B cell (primary cell): ENCODE results near the gene MYD88. TPM values are rescaled to one million over a fixed set of nuclear protein-coding genes. Genes with fewer than 3 reads are reported as not detected.

Experiments used
- ATAC-seq: fragments of 200-7000 bp; cut with Tn5 transposase; one replicate; pipeline ENCODE4 v1.10.0; 2021; ENCODE audit warnings: low read depth, mild to moderate bottlenecking, moderate number of reproducible peaks, moderate library complexity
- CTCF ChIA-PET: fragments of 350-600 bp; sonication (Branson Sonifier 250); formaldehyde crosslinking; loops from one replicate; lab custom pipeline; 2021; ENCODE audit warnings: antibody characterized with exemption, inconsistent platforms; lab: Charles Lee
- POLR2A ChIA-PET: fragments of 350-600 bp; sonication (Branson Sonifier 250); formaldehyde crosslinking; loops from one replicate; lab custom pipeline; 2021; ENCODE audit warnings: antibody characterized with exemption; lab: Charles Lee
- DNase-seq: peaks from one replicate; pipeline ENCODE4 v3.0.0; 2013
- H2AFZ ChIP-seq: 2 replicates; pipeline ENCODE4 v1.6.1; 2012; ENCODE audit warnings: mild to moderate bottlenecking, low read depth, low read length; ENCODE audit not compliant: insufficient read depth, poor library complexity, severe bottlenecking
- H3K27ac ChIP-seq, 2 donors: 1 replicate in 1 of 2; 2 replicates in 1 of 2; pipeline ENCODE4 v1.5.1; 2012 to 2013; ENCODE audit warnings: low read length in 2 of 2, mild to moderate bottlenecking in 2 of 2, moderate library complexity in 1 of 2
- H3K27me3 ChIP-seq, 4 experiments: fragments of 200-600 bp in 1 of 4; sonication (generic) in 1 of 4; replicated peaks in 1 of 4; 1 replicate in 2 of 4; 2 replicates in 2 of 4; pipeline versions ENCODE4 v1.6.1 to v1.7.0; 2013 to 2016; ENCODE audit warnings: low read length in 3 of 4, mild to moderate bottlenecking in 2 of 4, mixed read lengths in 1 of 4, moderate library complexity in 1 of 4; ENCODE audit not compliant: insufficient read depth in 4 of 4, control insufficient read depth in 3 of 4; ENCODE audit errors: control extremely low read depth in 1 of 4
- H3K36me3 ChIP-seq, 2 experiments: replicated peaks in 1 of 2; 1 replicate in 1 of 2; 2 replicates in 1 of 2; pipeline versions ENCODE4 v1.6.1 to v1.7.1; 2013; ENCODE audit warnings: low read length in 1 of 2; ENCODE audit not compliant: insufficient read depth in 2 of 2, control insufficient read depth in 1 of 2; ENCODE audit errors: control extremely low read depth in 1 of 2, extremely low read depth in 1 of 2
- H3K4me1 ChIP-seq, 2 donors: fragments of 200-600 bp in 1 of 2; sonication (generic) in 1 of 2; 1 replicate in 1 of 2; 2 replicates in 1 of 2; pipeline versions ENCODE4 v1.5.1 to v1.6.1; 2013 to 2017; ENCODE audit warnings: low read length in 2 of 2; ENCODE audit not compliant: control insufficient read depth in 2 of 2, insufficient read depth in 2 of 2
- H3K4me2 ChIP-seq: replicated peaks from 2 replicates; pipeline ENCODE3; 2012; ENCODE audit warnings: mild to moderate bottlenecking, low read depth, low read length; ENCODE audit not compliant: poor library complexity, severe bottlenecking
- H3K4me3 ChIP-seq, 5 experiments: fragments of 200-600 bp in 1 of 5; sonication (generic) in 1 of 5; 1 replicate in 3 of 5; 2 replicates in 2 of 5; pipeline versions ENCODE4 v1.5.1 to v1.7.0; 2011 to 2016; ENCODE audit warnings: low read length in 4 of 5, mild to moderate bottlenecking in 4 of 5, low read depth in 2 of 5, control low read depth in 1 of 5, moderate library complexity in 1 of 5; ENCODE audit not compliant: insufficient read depth in 1 of 5; ENCODE audit errors: control extremely low read depth in 1 of 5, extremely low read depth in 1 of 5
- H3K79me2 ChIP-seq: fragments of 200-600 bp; sonication (generic); one replicate; pipeline ENCODE4 v1.6.0; 2016; ENCODE audit warnings: low read length; ENCODE audit not compliant: control insufficient read depth, insufficient read depth
- H3K9ac ChIP-seq: fragments of 200-600 bp; sonication (generic); 2 replicates; pipeline ENCODE4 v1.6.1; 2017; ENCODE audit warnings: mild to moderate bottlenecking, low read length, moderate library complexity
- H3K9me3 ChIP-seq, 3 donors: one replicate each; pipeline versions ENCODE4 v1.6.1 to v1.7.1; 2013; ENCODE audit warnings: low read length in 2 of 3; ENCODE audit not compliant: control insufficient read depth in 2 of 3, insufficient read depth in 1 of 3; ENCODE audit errors: control extremely low read depth in 1 of 3
- H4K20me1 ChIP-seq: 2 replicates; pipeline ENCODE4 v1.6.0; 2012; ENCODE audit warnings: mild to moderate bottlenecking, low read length; ENCODE audit not compliant: insufficient read depth, control insufficient read depth, poor library complexity, severe bottlenecking
- H3K27ac Mint-ChIP-seq: one replicate; pipeline ENCODE4 v1.8.0; 2021; ENCODE audit warnings: mixed read lengths
- H3K27me3 Mint-ChIP-seq: one replicate; pipeline ENCODE4 v1.8.0; 2021; ENCODE audit warnings: mixed read lengths
- H3K4me1 Mint-ChIP-seq: one replicate; pipeline ENCODE4 v1.8.0; 2021; ENCODE audit warnings: mixed read lengths
- H3K4me3 Mint-ChIP-seq: one replicate; pipeline ENCODE4 v1.8.0; 2021; ENCODE audit warnings: mixed read lengths
- H3K9me3 Mint-ChIP-seq: one replicate; pipeline ENCODE4 v1.8.0; 2022; ENCODE audit warnings: mixed read lengths; ENCODE audit not compliant: insufficient read depth
- EZH2 ChIP-seq: IDR thresholded peaks from 2 replicates; pipeline ENCODE4 v1.6.1; 2012; ENCODE audit warnings: borderline replicate concordance, low read depth, mild to moderate bottlenecking, moderate library complexity, low read length; ENCODE audit not compliant: insufficient read depth, poor library complexity, severe bottlenecking
- WGBS: methylation state at CpG from one replicate; pipeline ENCODE4 v1.1.5; 2013; ENCODE audit warnings: missing lambda C conversion rate; ENCODE audit not compliant: insufficient coverage; 5-methylcytosine and 5-hydroxymethylcytosine counted together
- intact Hi-C: fragments of 100-400 bp; cut with micrococcal nuclease; formaldehyde crosslinking; loops from one replicate; pipeline ENCODE4 v1.10.0; 2022
- polyA plus RNA-seq: library from polyadenylated mRNA; depleted of rRNA; stranded (reverse); fragments of >200 nt; gene quantifications from 2 replicates; pipeline ENCODE4 v1.2.3, GENCODE V29; 2012
- total RNA-seq, 2 donors: library from RNA; stranded (reverse); fragments of 120-200 nt in 1 of 2; gene quantifications; 1 replicate in 1 of 2; 2 replicates in 1 of 2; pipeline versions ENCODE4 v1.2.3 to v1.2.4, GENCODE V29; 2013 to 2022
- TF ChIP-seq, protein P1 (sequence below): fragments of 200-600 bp; IDR thresholded peaks from one replicate; pipeline ENCODE4 v1.8.0; 2022; ENCODE audit warnings: antibody characterized with exemption, mild to moderate bottlenecking

Gene MYD88
- total and polyA plus RNA-seq, 2 donors (not counting 1 experiment from before 2014, with no cell fraction given) = 48.0 to 52.3 TPM

DNA sequence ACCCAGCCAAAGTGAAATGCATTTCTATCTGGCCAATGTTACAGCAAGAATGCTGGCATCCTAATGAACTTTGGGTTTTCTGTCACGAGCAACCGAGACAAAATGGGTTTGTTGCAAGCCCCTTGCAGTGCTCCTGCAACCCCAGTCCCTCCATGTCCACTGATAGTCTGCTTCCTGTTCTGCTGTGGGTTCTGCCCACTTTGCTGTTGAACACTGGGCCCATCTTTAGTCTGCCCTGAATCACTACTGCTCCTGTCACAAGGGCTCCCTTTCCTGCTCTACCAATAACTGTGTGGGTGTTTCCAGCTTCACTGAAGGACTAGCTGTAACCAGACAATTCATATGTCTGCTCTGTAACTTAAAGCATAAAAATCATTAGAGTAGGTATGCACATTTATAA lies 14.1 kb downstream of the MYD88 start:
- H3K4me1 ChIP-seq = peaks cover 22 to 40% of the 10 kb centered on the region in 2 donors
- H4K20me1 ChIP-seq = no peaks in the 10 kb centered on the region
- H3K9ac ChIP-seq = no peak overlapping the region
- peaks cover 0 to 1% (median 0%) of the 10 kb centered on the region in 3 donors for H3K9me3 ChIP-seq
- H3K36me3 ChIP-seq = no peaks in the 10 kb centered on the region
- no peaks in the 10 kb centered on the region for H3K79me2 ChIP-seq
- POLR2A ChIA-PET = no interaction called here
- H3K27ac ChIP-seq = no peak overlapping the region
- Mint-ChIP-seq H3K4me3 (no peak overlapping the region), H3K27ac (no peak overlapping the region), H3K27me3 (no peaks in the 10 kb centered on the region), H3K4me1 (peaks cover 48% of the 10 kb centered on the region), H3K9me3 (no peaks in the 10 kb centered on the region)
- intact Hi-C loops = loop anchor here (2.0 kb wide), 1 partner anchor 14 kb away; the partner anchor contains the start of gene MYD88
- no peak overlapping the region for H3K4me3 ChIP-seq
- H3K4me2 ChIP-seq = no peak overlapping the region
- CTCF ChIA-PET = interaction anchor here (0.7 to 1.0 kb wide), 2 partner anchors 15 to 79 kb away, joined by 3 to 5 read pairs; partner anchors contain the start of gene ACAA1
- H3K27me3 ChIP-seq = no peaks in the 10 kb centered on the region
- no peak for TF ChIP-seq EZH2
- TF ChIP-seq, protein P1, sequence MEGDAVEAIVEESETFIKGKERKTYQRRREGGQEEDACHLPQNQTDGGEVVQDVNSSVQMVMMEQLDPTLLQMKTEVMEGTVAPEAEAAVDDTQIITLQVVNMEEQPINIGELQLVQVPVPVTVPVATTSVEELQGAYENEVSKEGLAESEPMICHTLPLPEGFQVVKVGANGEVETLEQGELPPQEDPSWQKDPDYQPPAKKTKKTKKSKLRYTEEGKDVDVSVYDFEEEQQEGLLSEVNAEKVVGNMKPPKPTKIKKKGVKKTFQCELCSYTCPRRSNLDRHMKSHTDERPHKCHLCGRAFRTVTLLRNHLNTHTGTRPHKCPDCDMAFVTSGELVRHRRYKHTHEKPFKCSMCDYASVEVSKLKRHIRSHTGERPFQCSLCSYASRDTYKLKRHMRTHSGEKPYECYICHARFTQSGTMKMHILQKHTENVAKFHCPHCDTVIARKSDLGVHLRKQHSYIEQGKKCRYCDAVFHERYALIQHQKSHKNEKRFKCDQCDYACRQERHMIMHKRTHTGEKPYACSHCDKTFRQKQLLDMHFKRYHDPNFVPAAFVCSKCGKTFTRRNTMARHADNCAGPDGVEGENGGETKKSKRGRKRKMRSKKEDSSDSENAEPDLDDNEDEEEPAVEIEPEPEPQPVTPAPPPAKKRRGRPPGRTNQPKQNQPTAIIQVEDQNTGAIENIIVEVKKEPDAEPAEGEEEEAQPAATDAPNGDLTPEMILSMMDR = no peak
- WGBS = 96% methylated on average over 2 of the region's 2 CpGs
- ATAC-seq (no peak), DNase-seq (no peak)
- H2AFZ ChIP-seq = no peak overlapping the region

DNA sequence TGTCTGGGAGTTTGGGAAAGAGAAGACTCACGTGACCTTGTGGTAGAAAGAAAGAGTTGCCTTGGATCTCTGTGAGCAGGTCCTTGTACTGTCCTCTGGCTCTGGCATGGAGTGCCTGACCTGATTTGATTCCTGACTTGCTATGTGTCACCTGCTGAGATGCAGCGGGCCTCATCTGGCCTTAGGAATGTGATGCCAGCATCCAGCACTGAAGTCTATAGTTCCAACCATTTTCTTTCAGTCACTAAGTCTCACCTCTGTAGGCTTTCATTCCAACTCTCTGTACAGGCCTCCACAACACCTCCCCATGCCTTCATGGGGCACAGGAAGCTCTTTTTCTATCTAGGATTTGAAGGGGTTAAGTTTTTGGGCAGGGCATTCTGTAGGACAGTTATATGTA lies 14.8 kb downstream of the MYD88 start:
- CTCF ChIA-PET = interaction anchor here (0.7 to 1.9 kb wide), 3 partner anchors 10 to 16 kb away, joined by 3 to 6 read pairs (median 3); partner anchors contain the start of gene ACAA1
- H3K27ac Mint-ChIP-seq = peak overlapping the region; percentile 4

More for the DNA sequence above, 14.8 kb downstream of the MYD88 start:
- Histone ChIP-seq H3K79me2 (no peaks in the 10 kb centered on the region), H3K9me3 (peaks cover 0 to 1% (median 0%) of the 10 kb centered on the region in 3 donors), H2AFZ (no peak overlapping the region), H3K4me2 (no peak overlapping the region), H4K20me1 (no peaks in the 10 kb centered on the region), H3K27ac (no peak overlapping the region), H3K9ac (no peak overlapping the region), H3K4me1 (peaks cover 16 to 35% of the 10 kb centered on the region in 2 donors), H3K36me3 (no peaks in the 10 kb centered on the region), H3K4me3 (no peak overlapping the region), H3K27me3 (no peaks in the 10 kb centered on the region)
- POLR2A ChIA-PET = no interaction called here
- ATAC-seq (no peak), DNase-seq (no peak)
- Mint-ChIP-seq H3K4me1 (peaks cover 42% of the 10 kb centered on the region), H3K27me3 (no peaks in the 10 kb centered on the region), H3K4me3 (no peak overlapping the region), H3K9me3 (no peaks in the 10 kb centered on the region)
- intact Hi-C loops = loop anchor here (2.0 kb wide), 1 partner anchor 14 kb away; the partner anchor contains the start of gene MYD88
- 90% methylated on average over 1 of the region's 2 CpGs for WGBS
- no peak for TF ChIP-seq EZH2
- TF ChIP-seq, protein P1 = no peak
